Activated CD8-positive, alpha-beta memory T cell treated with anti-CD3 and anti-CD28 coated beads, Interleukin-2, amount 10 ng/mL, durations not matched to agents 7 days and 5 days (primary cell): ENCODE data around the gene CACNA1D. TPM values are rescaled to one million over a fixed set of nuclear protein-coding genes. Genes with fewer than 3 reads are reported as not detected.

ENCODE experiments used
- ATAC-seq: fragments of 150-1000 bp; cut with Tn5 transposase; one replicate; pipeline ENCODE4 v1.10.0; 2021; ENCODE audit warnings: moderate library complexity
- CTCF ChIA-PET: fragments of 350-600 bp; sonication (Branson Sonifier 250); formaldehyde crosslinking; loops from one replicate; lab custom pipeline; 2021; ENCODE audit warnings: antibody characterized with exemption; lab: Charles Lee
- DNase-seq: peaks from one replicate; pipeline ENCODE4 v3.0.0-alpha.2; 2020
- H3K27ac Mint-ChIP-seq: one replicate; pipeline ENCODE4 v1.8.0; 2021; ENCODE audit warnings: mild to moderate bottlenecking, mixed read lengths
- H3K27me3 Mint-ChIP-seq: one replicate; pipeline ENCODE4 v1.8.0; 2021; ENCODE audit warnings: mixed read lengths
- H3K36me3 Mint-ChIP-seq: one replicate; pipeline ENCODE4 v1.8.0; 2021; ENCODE audit warnings: mild to moderate bottlenecking, mixed read lengths
- H3K4me1 Mint-ChIP-seq: one replicate; pipeline ENCODE4 v1.8.0; 2021; ENCODE audit warnings: mixed read lengths
- H3K4me3 Mint-ChIP-seq: one replicate; pipeline ENCODE4 v1.8.0; 2021; ENCODE audit warnings: mild to moderate bottlenecking, moderate library complexity, mixed read lengths
- H3K9me3 Mint-ChIP-seq: one replicate; pipeline ENCODE4 v1.8.0; 2022; ENCODE audit warnings: low read depth, mixed read lengths
- total RNA-seq, 2 experiments: library from RNA; stranded (reverse); gene quantifications; one replicate each; pipeline ENCODE4 v1.2.3, GENCODE V29; 2021

CACNA1D gene
- total RNA-seq, 2 experiments from 2014 or later, result 0.41 to 1.5 TPM

DNA sequence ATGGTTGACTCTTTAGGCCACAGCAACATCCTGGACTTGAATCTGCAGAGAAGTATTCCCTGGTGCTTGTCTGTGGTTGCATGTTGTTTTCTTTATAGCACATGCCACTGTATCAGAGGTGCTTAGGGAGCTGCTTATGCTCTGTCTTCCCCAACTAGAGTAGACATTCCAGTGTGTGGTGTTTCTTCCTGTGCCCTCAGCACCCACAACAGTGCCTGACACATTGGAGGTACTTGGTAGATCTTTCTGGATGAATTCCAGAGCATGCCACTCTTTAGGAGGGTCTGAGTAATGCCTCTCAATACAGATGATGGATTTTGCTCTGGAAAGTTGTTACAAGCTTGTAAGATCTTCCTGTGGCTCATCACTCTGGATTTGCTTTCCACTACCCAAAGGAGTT is 234.2 kb downstream of the CACNA1D start:
- no peak overlapping the region for H3K4me3 Mint-ChIP-seq
- DNase-seq, result no peak

DNA sequence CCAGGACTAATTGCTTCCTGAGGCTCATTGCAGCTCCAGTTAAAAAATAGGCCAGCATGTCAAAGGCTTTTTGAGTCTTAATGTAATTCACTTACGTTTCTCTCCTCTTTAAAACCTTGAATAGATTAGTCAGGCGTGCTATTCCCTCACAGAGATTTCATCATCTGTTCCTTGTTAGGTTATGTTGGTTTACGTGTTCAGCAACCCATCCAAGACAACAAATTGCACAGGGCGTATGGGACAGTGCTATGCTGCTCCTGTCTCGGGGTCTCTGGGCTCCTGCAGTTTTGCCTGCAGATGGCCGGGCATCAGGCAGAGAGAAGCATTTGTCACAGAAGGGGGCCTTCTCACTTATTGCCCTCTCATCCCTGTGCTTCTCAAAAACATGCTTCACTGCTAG is 234.7 kb downstream of the CACNA1D start:
- peaks cover 41% of the 10 kb centered on the region for H3K27me3 Mint-ChIP-seq
- DNase-seq (no peak), ATAC-seq (no peak)
- no peak overlapping the region for H3K4me3 Mint-ChIP-seq
- peaks cover 18% of the 10 kb centered on the region for H3K4me1 Mint-ChIP-seq
- CTCF ChIA-PET, result interaction anchor here (0.5 to 1.1 kb wide), 2 partner anchors 82 to 117 kb away, joined by 3 read pairs; partner anchors contain the start of genes CHDH and IL17RB
- H3K9me3 Mint-ChIP-seq, result no peaks in the 10 kb centered on the region
- H3K36me3 Mint-ChIP-seq, result no peaks in the 10 kb centered on the region
- no peak overlapping the region for H3K27ac Mint-ChIP-seq

More for the DNA sequence above, 234.2 kb downstream of the CACNA1D start:
- Mint-ChIP-seq H3K27ac (no peak overlapping the region), H3K27me3 (peaks cover 47% of the 10 kb centered on the region), H3K9me3 (no peaks in the 10 kb centered on the region), H3K36me3 (no peaks in the 10 kb centered on the region), H3K4me1 (peaks cover 20% of the 10 kb centered on the region)
- no peak for ATAC-seq
- CTCF ChIA-PET, result interaction anchor here (1.1 kb wide), 1 partner anchor 117 kb away, joined by 3 read pairs; the partner anchor contains the start of genes CHDH and IL17RB

DNA sequence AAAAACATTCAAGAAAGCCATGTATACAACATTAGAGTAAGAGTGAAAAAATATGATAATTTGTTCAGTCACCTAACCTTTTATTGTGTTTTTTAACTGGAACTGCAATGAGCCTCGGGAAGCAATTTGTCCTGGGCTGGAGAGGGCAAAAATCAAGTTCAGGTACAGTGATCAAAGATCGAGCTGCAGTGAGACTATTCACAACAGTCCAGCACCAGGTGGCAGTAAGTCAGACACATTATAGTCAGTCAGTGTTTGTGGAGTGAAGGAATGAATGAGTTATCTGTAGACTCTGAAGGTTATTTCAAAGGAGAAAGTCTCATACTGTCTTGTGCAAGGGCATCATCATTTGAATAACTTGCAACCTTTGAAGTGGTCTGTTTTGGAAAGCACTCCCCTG is 235.2 kb downstream of the CACNA1D start:
- H3K36me3 Mint-ChIP-seq, result no peaks in the 10 kb centered on the region
- DNase-seq (no peak), ATAC-seq (peak; percentile 51)
- no peak overlapping the region for H3K27ac Mint-ChIP-seq
- no peaks in the 10 kb centered on the region for H3K9me3 Mint-ChIP-seq
- H3K4me1 Mint-ChIP-seq, result peaks cover 14% of the 10 kb centered on the region
- peaks cover 38% of the 10 kb centered on the region for H3K27me3 Mint-ChIP-seq
- CTCF ChIA-PET, result interaction anchor here (0.5 to 1.1 kb wide), 3 partner anchors 14 to 116 kb away, joined by 3 to 4 read pairs (median 3); partner anchors contain the start of genes CHDH and IL17RB
- no peak overlapping the region for H3K4me3 Mint-ChIP-seq

DNA sequence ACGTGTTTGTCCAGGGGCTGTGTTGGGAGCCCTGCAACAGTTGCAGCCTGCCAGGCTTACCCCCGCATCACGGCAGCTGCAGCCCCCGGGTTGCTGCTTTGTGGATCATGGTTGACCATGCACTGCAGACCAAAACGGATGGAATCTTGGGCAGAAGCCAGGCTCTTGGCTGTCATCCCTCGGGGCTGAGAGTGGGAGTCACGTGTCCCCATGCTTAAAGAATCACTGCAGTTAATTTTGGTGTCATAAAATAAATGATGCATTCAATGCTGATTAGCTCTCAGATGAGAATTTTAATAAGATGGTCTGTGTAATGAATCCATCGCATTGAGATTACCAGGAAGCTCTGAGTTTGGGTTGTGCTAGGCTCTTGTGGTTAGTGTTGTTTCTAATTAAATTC is 236.2 kb downstream of the CACNA1D start:
- no peak for DNase-seq
- Mint-ChIP-seq H3K4me3 (no peak overlapping the region), H3K27me3 (peaks cover 34% of the 10 kb centered on the region), H3K27ac (no peak overlapping the region), H3K36me3 (no peaks in the 10 kb centered on the region), H3K9me3 (no peaks in the 10 kb centered on the region), H3K4me1 (peaks cover 6% of the 10 kb centered on the region)
- no peak for ATAC-seq
- CTCF ChIA-PET, result interaction anchor here (0.9 kb wide), 1 partner anchor 13 kb away, joined by 4 read pairs; no protein-coding TSS in a partner anchor

GRCh38 chr3:53731934-53732624 is 237.7 kb downstream of the CACNA1D start:
- H3K27ac Mint-ChIP-seq, result no peak overlapping the region
- H3K4me3 Mint-ChIP-seq, result no peak overlapping the region
- H3K4me1 Mint-ChIP-seq, result no peaks in the 10 kb centered on the region
- H3K27me3 Mint-ChIP-seq, result peaks cover 29% of the 10 kb centered on the region
- ATAC-seq, result no peak
- DNase-seq, result no peak
- H3K36me3 Mint-ChIP-seq, result no peaks in the 10 kb centered on the region
- CTCF ChIA-PET, result no interaction called here
- H3K9me3 Mint-ChIP-seq, result no peaks in the 10 kb centered on the region

GRCh38 chr3:53733446-53733845 is 239.0 kb downstream of the CACNA1D start:
- CTCF ChIA-PET, result no interaction called here
- Mint-ChIP-seq H3K36me3 (no peaks in the 10 kb centered on the region), H3K4me1 (no peaks in the 10 kb centered on the region), H3K9me3 (no peaks in the 10 kb centered on the region), H3K27ac (no peak overlapping the region), H3K27me3 (peaks cover 22% of the 10 kb centered on the region), H3K4me3 (no peak overlapping the region)
- DNase-seq, result no peak
- no peak for ATAC-seq

DNA sequence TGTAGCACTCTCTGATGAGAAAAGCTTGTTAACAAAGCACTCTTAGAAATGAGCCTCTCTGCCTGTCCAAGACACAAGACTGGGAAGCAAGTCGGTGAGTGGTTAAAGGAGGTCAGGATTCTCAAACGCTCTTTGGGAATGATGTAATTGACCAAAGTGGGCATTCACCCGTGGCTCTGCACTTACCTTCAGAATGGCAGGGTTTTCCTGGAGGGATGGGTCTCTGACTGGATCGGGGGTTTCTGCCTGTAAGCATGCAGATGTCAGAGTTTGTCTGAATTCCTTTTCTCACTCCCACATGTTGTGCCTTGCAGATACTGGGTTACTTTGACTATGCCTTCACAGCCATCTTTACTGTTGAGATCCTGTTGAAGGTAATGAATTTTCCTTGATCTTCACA is 245.6 kb downstream of the CACNA1D start:
- DNase-seq, result no peak
- H3K36me3 Mint-ChIP-seq, result no peaks in the 10 kb centered on the region
- no peaks in the 10 kb centered on the region for H3K9me3 Mint-ChIP-seq
- no peak overlapping the region for H3K4me3 Mint-ChIP-seq
- no peak for ATAC-seq
- CTCF ChIA-PET, result no interaction called here
- peaks cover 2% of the 10 kb centered on the region for H3K4me1 Mint-ChIP-seq
- no peak overlapping the region for H3K27ac Mint-ChIP-seq
- peaks cover 38% of the 10 kb centered on the region for H3K27me3 Mint-ChIP-seq

DNA sequence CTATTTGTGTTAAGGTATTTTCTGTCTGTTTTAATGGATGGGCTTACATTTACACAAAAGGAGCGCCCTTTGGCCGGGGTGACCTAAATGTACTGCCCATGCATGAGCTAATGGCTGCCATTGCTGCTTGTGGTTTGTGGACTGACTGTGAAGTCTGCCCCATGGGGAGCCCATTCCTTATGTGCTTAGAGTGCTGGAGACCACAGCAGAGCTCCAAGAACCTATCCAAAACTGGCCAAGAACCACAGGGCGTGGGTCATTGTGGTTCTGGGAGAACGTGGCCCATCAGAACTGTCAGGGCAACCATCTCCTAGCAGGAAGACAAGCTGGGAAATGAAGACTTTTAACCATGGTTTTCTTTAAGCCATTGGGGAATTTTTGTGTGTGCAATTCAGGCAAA is 246.5 kb downstream of the CACNA1D start:
- H3K27me3 Mint-ChIP-seq, result peaks cover 41% of the 10 kb centered on the region
- H3K4me1 Mint-ChIP-seq, result peaks cover 2% of the 10 kb centered on the region
- H3K9me3 Mint-ChIP-seq, result no peaks in the 10 kb centered on the region
- no peak for ATAC-seq
- no peak for DNase-seq
- CTCF ChIA-PET, result no interaction called here
- no peak overlapping the region for H3K4me3 Mint-ChIP-seq
- no peak overlapping the region for H3K27ac Mint-ChIP-seq
- H3K36me3 Mint-ChIP-seq, result no peaks in the 10 kb centered on the region

DNA sequence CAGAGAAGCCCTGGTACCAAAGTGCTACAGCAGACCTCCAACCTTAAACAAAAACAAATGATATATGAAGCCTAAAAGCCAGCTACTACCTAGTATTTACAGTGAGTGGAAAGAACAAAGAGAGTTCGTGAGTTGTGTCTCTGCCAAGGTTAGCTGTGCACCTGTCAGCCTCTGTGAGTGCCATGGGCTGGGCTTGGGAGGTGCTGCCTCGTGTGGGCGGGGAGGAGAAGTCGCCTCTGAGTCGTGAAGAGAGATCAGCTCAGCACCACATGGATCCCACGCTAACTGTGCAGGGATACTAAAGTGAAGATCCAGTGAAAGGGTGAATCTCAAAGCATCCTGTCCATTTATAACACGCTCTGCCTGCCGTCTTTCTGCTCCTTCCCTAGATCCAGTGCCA is 249.9 kb downstream of the CACNA1D start:
- Mint-ChIP-seq H3K36me3 (no peaks in the 10 kb centered on the region), H3K4me1 (peaks cover 2% of the 10 kb centered on the region), H3K27ac (no peak overlapping the region), H3K9me3 (no peaks in the 10 kb centered on the region), H3K4me3 (no peak overlapping the region), H3K27me3 (peaks cover 44% of the 10 kb centered on the region)
- DNase-seq (no peak), ATAC-seq (no peak)
- CTCF ChIA-PET, result interaction anchor here (0.7 kb wide), 1 partner anchor 14 kb away, joined by 4 read pairs; no protein-coding TSS in a partner anchor

DNA sequence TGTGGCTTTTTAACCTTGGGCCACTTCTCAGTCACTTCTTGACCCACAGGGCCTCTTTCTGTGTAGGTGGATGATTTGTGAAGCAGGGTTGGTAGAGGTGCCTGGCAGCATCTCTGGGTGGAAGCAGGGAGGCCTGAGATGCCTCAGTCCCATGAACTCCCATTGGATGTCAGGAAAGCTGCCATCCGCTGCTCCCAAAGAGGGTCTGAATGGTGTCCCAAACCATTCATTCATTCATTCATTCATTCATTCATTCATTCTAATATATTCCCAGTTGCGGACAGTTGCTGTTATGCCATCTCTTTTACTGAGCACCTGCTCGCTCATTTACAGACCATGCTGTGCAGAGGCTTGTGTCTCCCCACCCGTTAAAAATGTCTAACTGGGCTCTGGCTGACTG is 253.1 kb downstream of the CACNA1D start:
- peaks cover 15% of the 10 kb centered on the region for H3K27me3 Mint-ChIP-seq
- H3K4me3 Mint-ChIP-seq, result no peak overlapping the region
- H3K27ac Mint-ChIP-seq, result no peak overlapping the region
- CTCF ChIA-PET, result no interaction called here
- H3K36me3 Mint-ChIP-seq, result no peaks in the 10 kb centered on the region
- no peaks in the 10 kb centered on the region for H3K9me3 Mint-ChIP-seq
- peaks cover 2% of the 10 kb centered on the region for H3K4me1 Mint-ChIP-seq
- no peak for ATAC-seq
- DNase-seq, result no peak

DNA sequence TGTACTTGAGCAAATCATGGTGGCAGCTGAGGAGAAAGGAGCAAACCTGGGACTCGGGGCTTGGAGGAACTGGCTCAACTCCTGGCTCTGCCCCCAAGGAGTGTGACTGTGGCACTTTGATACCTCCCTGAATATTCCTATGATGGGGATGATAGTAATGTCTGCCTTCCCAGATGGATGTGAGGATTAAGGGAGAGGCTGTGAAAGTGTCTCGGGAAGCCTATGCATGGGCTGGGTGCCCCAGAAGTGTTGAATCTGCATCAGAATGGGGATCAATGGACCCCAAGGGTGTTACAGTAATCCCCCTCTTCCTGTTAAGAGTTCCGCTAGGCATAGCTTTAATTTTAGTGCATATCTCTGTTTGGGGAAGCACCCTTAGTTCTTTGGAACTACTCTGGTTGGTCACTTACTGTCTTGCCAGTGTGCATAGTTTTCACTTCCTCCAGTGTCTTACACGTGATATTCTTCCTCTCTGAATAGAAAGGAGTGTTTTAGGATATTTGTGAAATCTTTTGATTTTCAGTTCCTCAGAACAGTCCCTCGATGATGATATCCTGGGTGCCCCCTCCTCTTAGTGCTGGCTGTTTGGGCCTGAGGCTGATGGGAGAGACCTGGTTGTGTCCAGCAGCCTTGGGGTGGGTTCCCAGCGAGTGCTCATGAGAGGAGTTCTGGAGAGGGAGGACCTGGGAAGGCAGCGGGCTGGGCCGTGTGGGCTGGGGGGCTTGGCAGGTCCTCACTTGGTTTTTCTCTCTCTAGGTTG is 254.3 kb downstream of the CACNA1D start:
- peaks cover 13% of the 10 kb centered on the region for H3K4me1 Mint-ChIP-seq
- H3K4me3 Mint-ChIP-seq, result no peak overlapping the region
- H3K27me3 Mint-ChIP-seq, result peaks cover 8% of the 10 kb centered on the region
- ATAC-seq, result no peak
- no peak overlapping the region for H3K27ac Mint-ChIP-seq
- H3K9me3 Mint-ChIP-seq, result no peaks in the 10 kb centered on the region
- H3K36me3 Mint-ChIP-seq, result no peaks in the 10 kb centered on the region
- DNase-seq, result no peak
- CTCF ChIA-PET, result no interaction called here

DNA sequence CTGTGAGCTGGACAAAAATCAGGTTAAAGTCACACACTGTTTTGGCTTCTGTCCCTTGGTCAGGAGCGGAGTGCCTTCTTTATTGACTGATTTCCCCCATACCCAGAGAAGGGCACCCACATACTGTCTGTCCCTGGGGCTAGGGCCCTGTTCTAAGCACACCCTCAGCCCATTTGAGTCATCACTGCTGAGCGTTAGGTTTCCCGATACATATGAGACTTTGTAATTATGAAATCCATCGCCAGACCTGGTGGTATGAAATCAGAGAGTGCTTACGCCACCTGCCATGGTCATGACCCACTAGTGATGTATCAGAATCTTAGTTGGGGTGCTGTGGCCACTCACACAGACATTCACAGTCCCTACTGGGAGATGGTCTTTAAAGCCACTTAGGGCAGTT is 255.0 kb downstream of the CACNA1D start:
- Mint-ChIP-seq H3K27me3 (peaks cover 8% of the 10 kb centered on the region), H3K36me3 (no peaks in the 10 kb centered on the region), H3K9me3 (no peaks in the 10 kb centered on the region), H3K4me1 (peaks cover 21% of the 10 kb centered on the region), H3K4me3 (no peak overlapping the region), H3K27ac (no peak overlapping the region)
- no peak for DNase-seq
- no peak for ATAC-seq
- CTCF ChIA-PET, result no interaction called here

- Mint-ChIP-seq H3K4me3 (no peak overlapping the region), H3K27me3 (peaks cover 8% of the 10 kb centered on the region), H3K27ac (peak overlapping the region; percentile 44), H3K4me1 (peaks cover 29% of the 10 kb centered on the region), H3K9me3 (no peaks in the 10 kb centered on the region), H3K36me3 (no peaks in the 10 kb centered on the region)
- CTCF ChIA-PET, result no interaction called here
- no peak for ATAC-seq
- no peak for DNase-seq
Observed at GRCh38 chr3:53750253-53751210, 256.1 kb downstream of the CACNA1D start.
